OCI-M1 (cell line): ENCODE results near the gene OPALIN.
"Not testable (repeated sequence)": the region's sequence is repeated elsewhere in the genome, so short reads cannot be mapped to it uniquely, and the experiment has no call there.

Experiments used
- DNase-seq: peaks from one replicate; lab custom pipeline; 2025; lab: John Stamatoyannopoulos, UW

OPALIN gene

GRCh38 chr10:96338279-96338925 lies 20.4 kb downstream of the OPALIN start:
- DNase-seq: no peak

GRCh38 chr10:96337106-96337505 lies 21.7 kb downstream of the OPALIN start:
- no peak for DNase-seq

DNA sequence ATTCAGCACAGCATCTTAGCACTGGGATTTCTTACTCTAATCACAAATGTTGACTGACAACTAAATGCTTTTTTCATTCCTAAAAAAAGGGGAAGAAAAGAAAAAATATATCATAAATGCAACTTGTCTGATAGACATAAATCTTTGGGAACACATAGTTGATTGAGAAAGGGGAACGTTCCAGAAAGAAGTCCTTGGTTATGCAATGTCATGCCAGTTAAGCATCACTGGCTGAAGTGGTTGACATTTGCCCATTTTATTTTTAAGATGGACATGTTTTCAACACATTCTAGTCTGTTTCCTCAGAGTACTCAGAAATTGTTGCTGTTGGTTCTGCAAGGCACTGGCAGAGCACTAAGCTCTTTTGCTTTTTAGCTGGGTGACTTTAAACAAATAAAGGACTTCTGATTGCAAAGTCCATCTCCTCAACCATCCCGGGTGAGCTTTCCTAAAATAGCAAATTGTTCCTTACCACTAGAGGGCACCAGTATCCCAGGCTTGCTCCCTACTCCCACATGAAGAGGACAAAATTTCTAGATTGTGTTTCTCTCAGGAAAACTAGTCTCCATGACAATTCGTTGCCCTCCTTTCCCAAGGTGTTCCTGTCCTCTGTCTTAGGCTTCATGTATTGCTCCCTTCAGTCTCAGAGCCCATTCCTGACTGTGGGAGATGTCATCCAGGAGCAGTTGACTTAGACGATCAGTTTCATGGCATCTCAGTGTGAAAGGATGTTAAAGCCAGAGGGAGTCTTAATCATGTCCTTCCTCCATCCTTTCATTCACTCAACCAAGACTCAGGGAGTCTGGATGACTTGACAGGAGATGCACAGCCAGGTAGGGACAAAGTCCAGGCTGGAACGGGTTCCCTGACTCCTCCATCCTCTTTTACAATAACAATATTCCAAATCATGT lies 23.9 kb downstream of the OPALIN start:
- DNase-seq: peak; percentile 68

GRCh38 chr10:96333101-96333500 lies 25.7 kb downstream of the OPALIN start:
- no peak for DNase-seq

GRCh38 chr10:96327462-96327861 lies 31.3 kb downstream of the OPALIN start:
- no peak for DNase-seq

GRCh38 chr10:96325719-96326373 lies 33.0 kb downstream of the OPALIN start:
- no peak for DNase-seq

GRCh38 chr10:96324447-96324846 lies 34.4 kb downstream of the OPALIN start:
- no peak for DNase-seq

DNA sequence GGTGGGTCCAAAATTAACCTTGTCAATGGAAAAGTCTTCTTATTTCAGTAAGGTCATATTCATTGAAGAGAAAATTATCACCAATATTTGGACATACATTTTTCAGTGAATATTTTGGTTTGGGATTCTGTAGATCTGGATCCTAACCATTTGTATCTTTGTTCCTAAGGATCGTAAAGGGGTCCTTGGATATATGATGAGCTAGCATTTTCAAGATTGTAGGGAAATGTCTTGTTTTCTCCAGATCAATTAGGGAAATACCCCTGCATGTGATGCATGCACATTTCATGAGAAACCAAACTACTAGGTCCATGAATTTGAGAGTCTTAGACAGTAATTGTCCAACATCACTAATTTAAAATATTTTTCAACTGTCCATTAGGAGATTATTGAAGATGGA lies 36.5 kb downstream of the OPALIN start:
- no peak for DNase-seq

- no peak for DNase-seq
These were observed 37.0 kb downstream of the OPALIN start for GRCh38 chr10:96321822-96322221.

DNA sequence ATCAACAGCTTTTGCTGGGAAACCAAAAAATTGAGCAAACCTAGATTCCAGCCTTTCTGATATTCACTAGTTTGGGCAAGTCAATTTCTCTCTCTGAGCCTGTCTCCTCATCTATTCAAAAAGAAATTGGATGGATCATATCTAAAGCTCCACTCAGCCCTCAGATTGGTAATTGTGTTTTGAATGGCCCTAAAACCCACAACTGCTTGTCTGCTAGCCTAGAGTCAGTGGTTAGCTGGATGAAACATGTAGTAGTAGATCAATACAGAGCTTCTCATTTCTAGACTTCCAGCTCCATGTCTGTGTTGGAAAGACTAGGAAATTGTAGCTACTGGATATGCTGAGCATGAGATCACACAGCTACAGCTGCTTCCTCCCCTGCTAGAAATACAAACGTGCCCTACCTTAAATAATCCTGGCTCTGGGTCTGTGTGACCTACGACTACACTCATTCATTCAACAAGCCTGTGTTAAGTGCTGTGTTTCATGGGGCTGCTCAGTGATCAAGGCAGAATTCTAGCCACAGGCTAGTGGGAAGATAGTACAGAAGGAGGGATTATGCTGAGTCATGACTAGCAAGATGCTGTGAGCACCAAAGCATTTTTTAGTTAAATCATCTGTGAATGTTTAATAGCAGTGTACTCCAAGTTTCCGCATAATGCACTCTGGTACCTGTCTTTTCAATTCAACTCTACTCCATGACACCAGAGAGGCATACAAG lies 38.9 kb downstream of the OPALIN start:
- DNase-seq: peak; percentile 34

- no peak for DNase-seq
These were observed 41.6 kb downstream of the OPALIN start for GRCh38 chr10:96317067-96317833.

DNA sequence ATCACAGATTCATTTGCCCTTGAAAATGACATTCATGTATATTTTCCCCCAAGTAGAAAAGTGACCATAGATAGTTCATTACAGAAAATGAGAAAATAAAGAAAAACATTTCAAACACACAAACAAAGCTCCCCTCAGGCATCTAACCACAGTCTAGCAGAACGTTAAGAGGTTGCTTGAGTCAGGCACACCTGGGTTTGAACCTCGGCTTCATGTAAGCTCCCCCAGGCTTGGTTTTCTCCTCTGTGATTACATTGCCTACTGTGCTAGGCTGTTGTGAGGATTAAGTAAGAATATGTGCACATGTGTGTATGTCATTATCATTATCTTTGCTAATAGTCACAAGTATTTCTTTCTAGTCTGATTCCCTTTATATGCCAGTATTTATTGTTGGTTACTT lies 45.5 kb downstream of the OPALIN start:
- no peak for DNase-seq

DNA sequence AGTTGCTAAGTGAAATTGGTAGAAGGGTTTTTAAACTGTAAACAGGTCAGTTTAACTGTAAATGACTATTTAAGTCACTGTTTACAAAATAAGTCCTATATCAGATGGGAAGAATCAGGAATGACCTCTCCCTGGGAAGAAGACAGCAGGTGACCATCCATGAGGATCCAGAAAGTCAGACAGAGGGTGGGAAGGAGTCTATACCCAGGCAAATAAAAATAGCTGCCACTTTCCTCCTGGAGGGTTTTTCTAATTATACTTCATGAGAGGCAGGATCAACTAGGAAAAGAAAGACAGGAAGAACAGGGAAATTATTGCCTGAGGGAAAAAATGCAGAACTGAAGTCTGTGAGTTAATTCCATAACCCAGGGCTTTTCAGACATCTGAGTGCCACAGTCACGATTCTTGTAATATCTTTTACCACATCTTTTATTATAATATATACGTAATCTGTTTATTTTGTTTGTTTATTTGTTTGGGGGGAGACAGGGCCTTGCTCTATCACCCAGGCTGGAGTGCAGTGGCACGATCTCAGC lies 47.6 kb downstream of the OPALIN start:
- no peak for DNase-seq

DNA sequence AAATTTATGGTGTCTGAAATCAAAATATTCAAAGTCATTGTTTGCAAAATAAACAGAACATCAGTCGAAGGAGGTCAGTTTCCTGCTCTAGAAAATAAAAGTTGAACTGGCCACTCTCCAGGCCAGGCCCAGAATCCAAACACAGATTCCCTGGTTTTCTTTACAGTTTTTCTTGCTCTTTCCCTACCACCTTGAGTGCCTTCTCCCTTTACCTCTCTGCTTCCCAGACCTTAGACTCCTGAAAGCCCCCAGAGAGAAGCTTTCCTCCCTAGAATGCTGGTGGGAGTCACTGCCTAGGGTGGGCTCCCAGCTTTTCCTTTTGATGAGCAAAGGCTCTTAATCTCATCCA lies 48.5 kb downstream of the OPALIN start:
- DNase-seq: no peak

GRCh38 chr10:96309628-96310320 lies 49.0 kb downstream of the OPALIN start:
- DNase-seq: no peak

DNA sequence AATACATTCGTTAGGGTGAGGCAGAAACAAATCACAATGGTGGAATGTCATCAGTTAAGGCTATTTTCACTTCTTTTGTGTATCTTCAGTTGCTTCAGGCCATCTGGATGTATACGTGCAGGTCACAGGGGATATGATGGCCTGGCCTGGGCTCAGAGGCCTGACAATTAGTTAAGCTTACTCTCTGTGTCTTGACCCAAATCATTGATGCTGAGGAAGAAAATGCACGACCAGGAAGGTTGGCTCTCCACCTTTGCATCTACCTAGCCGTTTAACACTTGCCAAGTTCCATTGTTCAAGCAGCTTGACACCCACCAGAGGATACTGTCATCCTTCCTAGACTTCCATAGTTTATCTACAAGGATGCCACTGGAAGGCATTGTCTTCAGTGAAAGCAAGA lies 49.9 kb downstream of the OPALIN start:
- DNase-seq: not testable (repeated sequence)

DNA sequence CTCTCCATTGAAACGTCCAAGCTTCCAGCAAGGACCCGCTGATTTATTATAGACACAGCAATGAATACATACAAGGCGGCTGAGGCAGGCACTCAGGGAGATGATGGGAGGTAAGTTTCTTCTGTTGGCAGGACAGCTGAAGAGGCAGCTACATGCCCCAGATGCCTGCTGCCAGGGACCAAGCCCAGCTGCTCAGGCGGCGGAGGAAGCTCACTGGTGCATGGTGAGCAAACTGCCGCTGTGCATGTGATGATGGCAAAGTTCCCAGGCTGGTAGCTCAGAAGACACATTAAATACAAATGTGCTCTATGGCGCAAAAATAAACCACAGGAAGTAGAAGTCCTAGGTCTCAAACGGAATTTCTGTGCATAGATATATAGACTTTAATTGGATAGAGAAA lies 52.3 kb downstream of the OPALIN start:
- DNase-seq: no peak

- no peak for DNase-seq
These were observed 53.8 kb downstream of the OPALIN start for GRCh38 chr10:96305019-96305418.

DNA sequence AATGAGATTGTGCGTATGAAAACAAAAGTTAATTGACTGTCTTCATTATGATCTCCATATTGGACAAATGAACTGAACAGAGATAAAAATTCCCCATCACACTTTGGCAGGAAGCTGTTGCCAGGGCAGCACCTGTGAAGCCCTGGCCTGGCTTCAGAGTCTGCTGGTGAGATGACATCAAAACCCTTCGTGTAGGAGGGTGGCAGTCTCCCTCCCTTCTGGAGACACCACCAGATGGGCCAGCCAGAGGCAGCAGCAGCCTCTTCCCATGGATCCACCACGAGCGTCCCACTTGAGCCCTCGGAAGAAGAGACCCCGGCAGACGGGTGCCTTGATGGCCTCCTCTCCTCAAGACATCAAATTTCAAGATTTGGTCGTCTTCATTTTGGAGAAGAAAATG lies 54.6 kb downstream of the OPALIN start, which contains the start of gene DNTT:
DNTT (plus strand) TSS at position 205 of the 400 bp plus-strand sequence; CDS start at position 269, 64 bp downstream.
- DNase-seq: no peak

DNA sequence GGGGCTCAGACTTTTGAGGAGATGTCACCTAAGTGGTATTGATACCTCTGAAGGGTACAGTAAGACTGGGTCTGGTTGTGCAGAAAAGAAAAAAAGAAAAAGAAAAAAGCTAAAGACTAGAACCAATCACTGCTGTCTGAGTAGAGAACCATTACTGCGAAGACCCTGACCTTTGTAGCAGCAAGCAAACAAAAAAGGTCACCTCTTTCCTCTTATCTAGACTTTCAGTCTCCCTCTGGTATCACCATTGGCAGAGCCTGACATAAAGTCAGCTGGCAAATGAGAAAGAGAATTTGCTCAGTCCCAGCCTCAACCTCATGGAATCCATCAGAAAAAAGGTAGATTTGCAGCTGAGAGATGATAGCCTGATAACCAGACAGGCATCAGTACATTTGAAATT lies 57.2 kb downstream of the OPALIN start:
- no peak for DNase-seq

- peak; percentile 14 for DNase-seq
These were observed 59.4 kb downstream of the OPALIN start for GRCh38 chr10:96299383-96299782.
